Measurements from ENCODE around the gene TEC.
"Not testable (repeated sequence)": the region's sequence is repeated elsewhere in the genome, so short reads cannot be mapped to it uniquely, and the experiment has no call there.

Gene TEC

GRCh38 chr4:48242511-48243195, 27.0 kb downstream of the TEC start:
- DNase-seq (ENCODE audit: low read depth), result no peak

GRCh38 chr4:48241731-48242130, 27.9 kb downstream of the TEC start:
- no peak for DNase-seq (ENCODE audit: low read depth)

DNA sequence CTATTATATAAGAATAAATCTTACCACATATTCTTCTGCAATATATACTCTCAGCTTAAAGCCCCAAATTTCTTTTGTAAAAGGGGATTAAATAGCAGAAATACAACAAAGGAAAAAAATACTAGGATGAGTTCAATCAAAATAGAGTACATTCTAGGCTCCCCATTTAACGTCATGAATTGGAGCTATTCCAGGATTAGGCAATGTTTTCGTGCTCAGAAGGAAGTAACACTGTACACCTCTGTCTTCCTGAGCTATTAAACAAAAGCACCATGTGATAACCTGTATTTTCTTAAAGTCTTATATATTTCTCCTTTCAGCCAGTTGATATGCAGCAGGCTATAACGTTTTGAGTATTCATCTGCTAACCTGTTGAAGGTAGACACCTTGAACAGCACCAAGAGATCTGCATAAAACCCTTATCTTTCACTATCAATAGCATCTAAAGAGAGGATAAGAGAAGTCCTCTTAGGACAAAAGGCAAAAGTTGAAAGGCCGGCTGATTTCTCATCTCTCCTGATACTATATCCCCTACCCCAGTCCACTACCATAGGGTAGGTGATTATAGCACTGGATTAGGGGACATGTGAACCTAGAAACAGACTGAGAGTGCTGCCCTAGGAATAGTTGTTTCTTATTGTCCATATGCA, 31.5 kb downstream of the TEC start:
- no peak for DNase-seq (ENCODE audit: low read depth)

DNA sequence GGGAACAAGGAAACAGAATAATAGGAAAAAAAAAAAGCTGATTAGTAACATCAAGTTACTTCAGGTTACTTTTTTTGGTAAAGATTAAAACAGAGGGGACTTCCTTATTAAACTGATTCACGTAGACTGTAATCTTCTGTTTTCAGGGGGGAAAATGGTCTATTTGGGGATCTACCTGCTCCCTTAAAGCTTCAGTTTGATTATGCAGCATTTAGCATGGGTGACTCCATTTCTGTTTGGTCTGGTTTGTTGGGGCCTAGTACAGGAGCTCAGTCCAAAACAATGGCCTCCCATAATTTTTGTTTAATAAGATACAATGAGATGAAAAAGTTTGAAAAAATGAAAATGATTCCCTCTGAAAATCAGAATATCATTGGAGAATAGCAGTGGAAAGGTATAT, 34.6 kb downstream of the TEC start:
- DNase-seq (ENCODE audit: low read depth), result no peak

DNA sequence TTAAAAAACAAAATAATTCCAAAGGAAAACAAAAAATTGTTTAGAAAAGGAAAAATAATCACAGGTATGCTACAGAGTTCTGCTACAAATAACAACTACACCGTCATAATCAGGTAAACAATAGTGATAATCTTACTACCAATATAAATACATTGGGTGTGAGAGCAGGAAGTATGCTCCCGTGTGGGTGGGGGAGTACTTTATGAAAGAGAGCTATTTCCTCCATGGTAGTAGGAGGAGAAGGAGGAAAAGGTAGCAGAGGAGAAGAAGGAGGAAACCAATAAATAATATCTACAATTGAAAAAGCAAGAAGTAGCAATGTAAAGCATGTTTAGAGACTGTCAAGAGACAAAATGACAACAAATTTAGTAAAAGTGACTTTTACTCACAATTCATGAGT, 35.1 kb downstream of the TEC start:
- no peak for DNase-seq (ENCODE audit: low read depth)

- DNase-seq (ENCODE audit: low read depth), result no peak
These were observed 40.7 kb downstream of the TEC start for GRCh38 chr4:48228949-48229348.

DNA sequence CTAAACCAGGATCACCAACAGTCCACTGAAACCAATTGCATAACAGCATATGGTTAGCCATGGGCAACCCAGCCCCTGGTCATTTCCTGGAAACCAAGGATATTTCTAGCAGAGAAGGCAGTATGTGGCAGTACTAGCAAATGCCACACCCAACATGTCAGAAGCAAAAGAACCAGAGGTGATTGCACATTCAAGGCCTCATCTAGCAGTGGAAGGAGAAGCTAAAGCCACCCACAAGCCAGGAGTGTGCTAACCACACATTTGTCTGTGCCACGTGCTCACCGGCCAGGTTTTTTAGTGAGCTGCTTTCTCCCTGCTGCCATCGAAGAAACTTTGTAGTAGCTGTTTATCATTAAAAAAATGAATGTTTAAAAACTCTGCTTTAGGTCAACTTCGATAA, 42.0 kb downstream of the TEC start:
- no peak for DNase-seq (ENCODE audit: low read depth)

GRCh38 chr4:48226199-48226598, 43.4 kb downstream of the TEC start:
- no peak for DNase-seq (ENCODE audit: low read depth)

DNA sequence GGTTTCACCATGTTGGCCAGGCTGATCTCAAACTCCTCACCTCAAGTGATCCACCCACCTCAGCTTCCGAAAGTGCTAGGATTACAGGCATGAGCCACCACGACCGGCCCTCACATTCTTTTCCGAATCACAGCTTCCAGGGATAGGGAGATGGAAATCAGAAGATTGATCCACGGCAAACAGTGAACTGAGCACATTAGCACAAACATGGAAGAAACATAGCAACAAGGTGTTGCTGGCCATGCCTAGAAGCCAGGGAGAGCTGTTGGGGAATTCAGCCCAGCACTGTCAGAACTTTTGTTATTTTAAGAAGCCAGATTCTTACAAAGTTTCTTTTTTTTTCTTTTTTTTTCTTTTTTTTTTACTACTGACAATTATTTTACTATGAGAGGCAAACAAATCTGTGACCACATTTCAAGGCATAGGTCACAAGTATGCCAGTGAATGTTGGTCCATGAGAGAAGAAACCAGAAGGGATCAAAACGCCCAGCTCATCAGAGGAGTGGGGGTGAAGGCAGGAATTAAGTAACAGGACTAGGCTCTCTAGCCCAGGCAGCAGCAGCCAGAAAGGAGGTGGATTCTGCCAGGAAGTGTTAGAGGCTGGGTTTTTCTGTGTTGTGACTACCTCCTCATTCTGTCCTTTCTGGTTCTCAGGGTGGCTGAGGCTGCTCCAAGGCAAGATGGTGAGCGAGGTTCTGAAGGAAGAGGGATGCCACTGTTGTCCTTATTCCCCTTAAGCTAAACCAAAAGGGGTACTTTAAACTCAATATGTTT, 44.1 kb downstream of the TEC start:
- no peak for DNase-seq (ENCODE audit: low read depth)

GRCh38 chr4:48224606-48225005, 45.0 kb downstream of the TEC start:
- DNase-seq (ENCODE audit: low read depth), result no peak

DNA sequence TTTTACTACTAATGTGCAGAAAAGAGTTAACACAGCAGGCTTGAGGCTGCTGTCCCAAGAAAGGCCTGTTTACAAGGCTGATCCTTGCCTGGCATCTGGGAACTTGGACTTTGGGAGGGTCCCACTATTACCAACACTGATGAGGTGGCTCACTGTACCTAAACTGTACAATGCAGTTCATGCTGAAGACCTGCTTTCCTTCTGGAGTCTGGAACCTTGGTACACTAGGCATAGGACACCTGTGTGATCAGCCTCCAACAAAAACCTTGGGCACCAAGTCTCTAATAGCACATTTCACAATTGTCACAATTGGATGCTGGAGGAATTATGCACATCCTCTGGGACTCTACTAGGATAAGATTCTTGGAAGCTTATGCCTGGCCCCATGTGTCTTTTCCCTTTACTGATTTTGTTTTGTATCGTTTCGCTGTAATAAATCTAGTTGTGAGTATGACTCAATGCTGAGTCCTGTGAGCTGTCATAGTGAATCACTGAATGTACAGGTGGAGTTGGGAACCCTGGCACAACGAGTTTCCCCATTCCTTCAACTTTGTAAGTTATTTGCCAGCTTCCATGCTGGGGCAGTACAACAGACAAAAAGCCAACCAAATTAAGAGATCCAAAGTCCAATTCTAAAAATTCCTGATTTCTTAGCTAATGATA, 45.9 kb downstream of the TEC start:
- DNase-seq (ENCODE audit: low read depth), result no peak

GRCh38 chr4:48222491-48222890, 47.1 kb downstream of the TEC start:
- no peak for DNase-seq (ENCODE audit: low read depth)

- not testable (repeated sequence) for DNase-seq (ENCODE audit: low read depth)
These were observed 50.2 kb downstream of the TEC start for GRCh38 chr4:48219430-48219829.

DNA sequence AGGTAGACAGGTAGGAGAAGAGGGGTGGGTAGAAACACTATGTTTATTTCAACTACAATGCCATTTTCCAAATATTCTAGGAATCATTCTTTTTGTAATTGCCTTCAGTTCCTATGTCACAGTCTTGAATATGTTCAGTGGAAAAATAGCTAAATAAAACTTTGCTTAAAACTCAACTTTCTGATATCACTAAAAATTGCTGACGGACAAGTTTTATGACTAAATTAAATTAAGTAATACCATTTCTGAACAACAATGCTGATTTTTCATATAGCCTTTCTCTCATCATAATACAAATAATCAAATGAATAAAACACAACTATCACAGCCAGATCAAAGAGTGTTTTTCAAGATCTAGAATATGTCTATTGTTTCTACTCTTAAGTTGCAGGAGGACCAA, 53.1 kb downstream of the TEC start:
- DNase-seq (ENCODE audit: low read depth), result no peak

DNA sequence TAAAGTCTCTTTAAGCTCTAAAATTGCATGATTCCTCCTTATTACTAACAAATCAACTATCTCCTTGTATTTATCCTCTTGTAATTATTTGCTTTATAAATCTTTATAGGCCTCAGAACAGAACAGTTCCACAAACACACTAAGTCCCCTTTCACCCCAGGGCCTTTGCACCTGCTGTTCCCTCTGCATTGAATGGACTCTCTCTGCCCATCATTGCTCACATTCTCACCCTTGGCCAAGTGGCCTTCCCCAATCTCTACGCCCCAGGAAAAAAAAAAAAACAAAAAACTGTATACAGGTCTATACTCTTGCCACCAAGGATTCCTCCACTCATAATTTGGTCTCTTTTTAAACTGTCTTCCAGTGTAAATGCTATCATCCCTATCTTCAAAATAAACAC, 53.7 kb downstream of the TEC start:
- no peak for DNase-seq (ENCODE audit: low read depth)

- no peak for DNase-seq (ENCODE audit: low read depth)
These were observed 57.5 kb downstream of the TEC start for GRCh38 chr4:48212165-48212564.

GRCh38 chr4:48210966-48211328, 58.7 kb downstream of the TEC start:
- DNase-seq (ENCODE audit: low read depth), result no peak

GRCh38 chr4:48205626-48206025, 64.0 kb downstream of the TEC start:
- DNase-seq (ENCODE audit: low read depth), result no peak

DNA sequence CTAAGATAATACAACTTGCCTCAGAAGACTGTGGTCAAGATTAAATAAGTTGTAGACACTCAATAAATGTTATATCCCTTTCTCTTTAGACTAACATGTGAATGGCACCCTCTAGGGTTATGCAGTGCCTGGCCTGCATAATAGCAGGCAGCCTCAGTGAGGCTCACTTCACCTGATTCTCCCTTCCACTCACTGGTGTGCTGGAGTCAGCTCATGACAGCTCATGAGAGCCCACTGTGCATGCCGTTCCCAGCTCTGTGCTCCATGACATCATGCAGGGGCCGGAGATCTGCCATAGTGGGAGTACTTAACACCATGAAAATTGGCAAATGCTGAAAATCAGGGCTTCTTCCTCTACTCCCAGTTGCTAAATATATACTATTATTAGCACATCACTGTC, 64.5 kb downstream of the TEC start:
- DNase-seq (ENCODE audit: low read depth), result no peak

GRCh38 chr4:48203819-48204218, 65.8 kb downstream of the TEC start:
- DNase-seq (ENCODE audit: low read depth), result no peak

GRCh38 chr4:48197643-48198237, 71.9 kb downstream of the TEC start:
- no peak for DNase-seq (ENCODE audit: low read depth)

- DNase-seq (ENCODE audit: low read depth), result no peak
These were observed 72.7 kb downstream of the TEC start for GRCh38 chr4:48196758-48197504.

Data from T-helper 22 cell (primary cell).